ENCODE data around the gene FAR1.

DNA sequence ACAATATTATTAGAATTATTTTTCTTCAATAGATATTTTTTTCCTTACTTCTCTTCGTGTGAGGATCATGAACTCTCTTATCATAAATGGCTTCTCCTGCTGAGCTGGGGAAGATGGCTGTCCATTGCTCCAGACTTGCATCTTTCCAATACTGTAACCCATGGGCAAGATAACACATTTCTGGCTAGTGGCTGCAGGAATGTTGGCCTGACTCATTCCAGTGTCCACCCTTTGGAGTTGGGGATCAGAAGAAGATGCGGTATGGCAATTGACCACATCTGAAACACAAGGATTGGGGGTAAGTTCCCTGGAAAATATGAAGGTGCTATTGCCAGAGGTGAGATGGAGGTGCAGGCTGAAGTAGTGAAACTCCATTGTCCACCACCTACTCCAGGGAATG lies 92.8 kb downstream of the FAR1 start:
- TF ChIP-seq EP300 (IDR thresholded peaks at IDR 0.05; ENCODE audit: borderline replicate concordance) (no peak), RAD21 (IDR thresholded peaks at IDR 0.05; ENCODE audit: low read depth) (no peak), CEBPB (IDR thresholded peaks at IDR 0.05) (no peak), TAF1 (IDR thresholded peaks at IDR 0.05; ENCODE audit: low read depth) (no peak)
- TF ChIP-seq, protein P1, sequence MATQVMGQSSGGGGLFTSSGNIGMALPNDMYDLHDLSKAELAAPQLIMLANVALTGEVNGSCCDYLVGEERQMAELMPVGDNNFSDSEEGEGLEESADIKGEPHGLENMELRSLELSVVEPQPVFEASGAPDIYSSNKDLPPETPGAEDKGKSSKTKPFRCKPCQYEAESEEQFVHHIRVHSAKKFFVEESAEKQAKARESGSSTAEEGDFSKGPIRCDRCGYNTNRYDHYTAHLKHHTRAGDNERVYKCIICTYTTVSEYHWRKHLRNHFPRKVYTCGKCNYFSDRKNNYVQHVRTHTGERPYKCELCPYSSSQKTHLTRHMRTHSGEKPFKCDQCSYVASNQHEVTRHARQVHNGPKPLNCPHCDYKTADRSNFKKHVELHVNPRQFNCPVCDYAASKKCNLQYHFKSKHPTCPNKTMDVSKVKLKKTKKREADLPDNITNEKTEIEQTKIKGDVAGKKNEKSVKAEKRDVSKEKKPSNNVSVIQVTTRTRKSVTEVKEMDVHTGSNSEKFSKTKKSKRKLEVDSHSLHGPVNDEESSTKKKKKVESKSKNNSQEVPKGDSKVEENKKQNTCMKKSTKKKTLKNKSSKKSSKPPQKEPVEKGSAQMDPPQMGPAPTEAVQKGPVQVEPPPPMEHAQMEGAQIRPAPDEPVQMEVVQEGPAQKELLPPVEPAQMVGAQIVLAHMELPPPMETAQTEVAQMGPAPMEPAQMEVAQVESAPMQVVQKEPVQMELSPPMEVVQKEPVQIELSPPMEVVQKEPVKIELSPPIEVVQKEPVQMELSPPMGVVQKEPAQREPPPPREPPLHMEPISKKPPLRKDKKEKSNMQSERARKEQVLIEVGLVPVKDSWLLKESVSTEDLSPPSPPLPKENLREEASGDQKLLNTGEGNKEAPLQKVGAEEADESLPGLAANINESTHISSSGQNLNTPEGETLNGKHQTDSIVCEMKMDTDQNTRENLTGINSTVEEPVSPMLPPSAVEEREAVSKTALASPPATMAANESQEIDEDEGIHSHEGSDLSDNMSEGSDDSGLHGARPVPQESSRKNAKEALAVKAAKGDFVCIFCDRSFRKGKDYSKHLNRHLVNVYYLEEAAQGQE (IDR thresholded peaks at IDR 0.05; ENCODE audit: low read depth): no peak
